NCI-H146 (cell line): Measurements from ENCODE around the gene LSP1.
A peak's percentile ranks its signal among the peaks of the same experiment; 100 is the strongest.
"Not testable (repeated sequence)": the region's sequence is repeated elsewhere in the genome, so short reads cannot be mapped to it uniquely, and the experiment has no call there.

Experiments used
- DNase-seq: peaks from one replicate; lab custom pipeline; 2025; lab: John Stamatoyannopoulos, UW

The LSP1 gene

GRCh38 chr11:1864831-1865665 lies 12.2 kb downstream of the LSP1 start:
- DNase-seq: no peak

GRCh38 chr11:1866226-1866625 lies 13.3 kb downstream of the LSP1 start:
- DNase-seq: no peak

- DNase-seq: no peak
These were observed 13.9 kb downstream of the LSP1 start for GRCh38 chr11:1866776-1867175.

GRCh38 chr11:1867381-1867780 lies 14.5 kb downstream of the LSP1 start:
- no peak for DNase-seq

GRCh38 chr11:1868056-1868635 lies 15.3 kb downstream of the LSP1 start:
- no peak for DNase-seq

- no peak for DNase-seq
These were observed 15.9 kb downstream of the LSP1 start for GRCh38 chr11:1868636-1869291.

- DNase-seq: no peak
These were observed 16.8 kb downstream of the LSP1 start for GRCh38 chr11:1869427-1870325.

- no peak for DNase-seq
These were observed 17.4 kb downstream of the LSP1 start for GRCh38 chr11:1870326-1870696.

GRCh38 chr11:1870721-1871466 lies 18.0 kb downstream of the LSP1 start:
- DNase-seq: no peak

GRCh38 chr11:1871531-1871930 lies 18.6 kb downstream of the LSP1 start:
- DNase-seq: no peak

- no peak for DNase-seq
These were observed 19.5 kb downstream of the LSP1 start for GRCh38 chr11:1872267-1872985.

GRCh38 chr11:1873048-1873812 lies 20.3 kb downstream of the LSP1 start:
- DNase-seq: no peak

GRCh38 chr11:1873813-1874150 lies 20.9 kb downstream of the LSP1 start:
- not testable (repeated sequence) for DNase-seq

- DNase-seq: not testable (repeated sequence)
These were observed 21.7 kb downstream of the LSP1 start for GRCh38 chr11:1874441-1875092.

GRCh38 chr11:1875093-1875850 lies 22.4 kb downstream of the LSP1 start:
- DNase-seq: peak; percentile 23

GRCh38 chr11:1875851-1876301 lies 23.0 kb downstream of the LSP1 start:
- DNase-seq: not testable (repeated sequence)

GRCh38 chr11:1876361-1877063 lies 23.6 kb downstream of the LSP1 start:
- no peak for DNase-seq
